NCI-H2107 treated with DMSO at 0.1 percent for 48 hours (cell line): ENCODE measurements around the gene SUSD2.

Experiments
- DNase-seq: peaks from one replicate; lab custom pipeline; 2025; ENCODE audit not compliant: unreplicated experiment; lab: John Stamatoyannopoulos, UW

SUSD2 gene

GRCh38 chr22:24148266-24149197 lies 32.8 kb upstream of the SUSD2 start:
- DNase-seq: no peak

- no peak for DNase-seq
Observed at GRCh38 chr22:24149198-24149590, 32.1 kb upstream of the SUSD2 start.

DNA sequence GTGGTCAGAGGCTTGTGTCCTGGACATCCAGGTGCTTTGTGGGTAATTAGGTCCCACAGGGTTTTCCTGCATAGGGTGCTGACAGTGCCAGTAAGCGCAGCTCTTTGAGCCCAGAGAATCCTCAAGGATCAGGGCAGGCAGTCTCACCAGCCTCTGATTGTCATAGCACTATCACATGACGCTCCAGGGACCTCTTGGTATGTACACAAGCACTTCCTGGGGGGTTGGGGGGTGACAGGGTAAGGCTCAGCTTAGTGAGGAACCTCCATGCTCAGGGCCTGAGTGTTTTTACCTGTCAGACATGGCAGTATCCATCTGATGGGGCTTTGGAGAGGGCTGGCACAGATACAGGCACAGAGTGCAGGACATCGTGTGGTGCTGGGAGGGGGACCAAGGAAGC lies 27.9 kb upstream of the SUSD2 start:
- DNase-seq: no peak

DNA sequence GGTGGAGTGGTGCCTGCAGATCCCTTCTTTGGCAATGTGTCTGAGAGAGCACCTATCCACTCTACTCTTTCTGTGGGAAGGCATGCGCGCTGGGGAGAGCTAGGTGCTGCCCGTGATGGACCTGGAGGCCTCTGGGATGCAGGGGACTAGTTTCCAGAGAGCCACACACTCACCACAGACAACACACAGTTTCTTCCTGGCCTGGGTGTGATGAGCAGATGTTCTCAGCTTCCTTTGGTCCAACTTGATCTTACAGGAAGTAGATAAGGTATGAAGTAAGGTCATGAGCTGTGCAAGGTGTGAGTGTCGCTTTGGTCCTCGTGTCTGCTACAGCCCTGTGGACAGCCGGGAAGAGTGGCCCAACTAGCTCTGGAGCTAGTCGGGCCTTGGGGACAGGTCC lies 27.3 kb upstream of the SUSD2 start:
- DNase-seq: no peak

DNA sequence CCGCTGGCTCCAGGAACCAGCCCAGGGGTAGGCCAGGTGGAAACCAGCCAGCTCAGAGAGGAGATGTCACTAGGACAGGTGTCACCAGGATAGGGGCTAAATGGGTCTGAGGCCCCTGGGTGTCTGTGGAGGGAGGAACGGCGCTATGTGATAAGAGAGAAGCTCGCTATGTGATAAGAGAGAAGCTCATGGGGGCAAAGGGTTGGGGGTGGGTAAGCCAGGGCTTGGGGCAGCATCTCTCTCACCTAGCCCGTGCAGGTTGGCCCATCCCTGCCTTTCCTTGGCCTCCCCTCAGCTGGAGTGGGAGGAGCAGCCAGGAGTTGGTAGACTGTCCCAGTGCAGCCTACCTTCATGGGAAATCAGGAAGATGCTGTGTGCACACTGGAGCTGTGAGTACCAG lies 26.5 kb upstream of the SUSD2 start:
- no peak for DNase-seq

DNA sequence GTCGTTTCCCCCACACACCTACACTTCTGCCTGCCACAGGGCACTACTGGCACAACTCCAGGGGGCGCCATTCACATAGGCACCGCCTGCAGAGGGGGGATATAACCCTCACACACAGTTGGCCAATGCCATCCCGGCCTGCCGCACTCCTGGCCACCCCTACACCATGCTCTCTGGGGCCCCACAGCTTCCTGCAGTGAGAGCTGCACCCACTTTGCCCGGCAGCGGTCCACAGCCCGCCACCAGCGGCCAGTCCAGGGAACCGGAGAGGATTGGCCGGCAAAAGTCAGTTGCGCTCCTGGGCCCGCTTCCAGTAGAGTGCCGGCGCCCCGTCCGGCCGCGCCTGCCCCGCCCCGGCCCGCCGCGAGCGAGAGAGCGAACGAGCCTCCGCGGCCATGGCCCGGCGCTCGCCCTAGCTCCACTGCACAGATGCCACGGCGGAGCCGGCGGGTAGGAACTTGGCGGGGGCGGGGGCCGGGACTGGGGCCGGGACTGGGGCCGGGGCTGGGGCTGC lies 25.6 kb upstream of the SUSD2 start:
- DNase-seq: no peak

DNA sequence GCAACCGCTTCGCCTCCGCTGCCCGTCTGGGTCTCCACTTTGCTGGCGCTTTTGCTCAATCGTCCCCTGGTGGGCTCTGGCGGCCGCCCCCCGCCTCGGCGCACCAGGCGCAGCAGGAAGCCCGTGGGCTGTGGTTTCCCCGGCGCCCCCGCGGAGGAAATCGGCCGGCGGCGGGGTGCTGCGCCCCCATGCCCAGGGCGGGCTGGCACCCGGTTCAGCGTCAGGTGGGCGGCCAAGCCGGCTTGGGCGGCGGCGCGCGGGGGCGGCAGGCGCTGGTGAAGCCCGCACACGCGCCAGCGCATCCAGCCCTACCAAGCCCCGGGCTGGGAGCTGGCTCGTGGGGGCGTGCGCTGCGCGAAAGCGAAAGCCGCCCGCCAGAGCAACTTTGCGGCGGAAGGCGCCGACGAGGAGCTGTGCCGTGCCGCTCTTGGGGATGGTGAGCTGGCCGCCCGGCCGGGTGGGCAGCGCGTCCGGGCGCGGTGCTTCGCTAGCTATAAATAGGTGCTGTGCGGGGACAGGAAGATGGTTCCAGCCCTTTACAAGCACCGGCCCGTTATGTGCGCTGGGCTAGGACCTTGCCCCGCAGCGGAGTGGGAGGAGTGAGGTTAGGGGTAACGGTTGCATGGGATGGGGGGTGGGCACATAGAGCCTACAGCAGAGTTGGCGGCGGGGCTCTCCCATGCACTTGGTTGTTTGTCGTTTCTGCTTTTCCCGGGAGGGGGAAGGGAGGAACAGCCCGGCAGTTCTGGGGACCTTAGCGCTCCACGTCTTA lies 25.0 kb upstream of the SUSD2 start:
- DNase-seq: no peak

DNA sequence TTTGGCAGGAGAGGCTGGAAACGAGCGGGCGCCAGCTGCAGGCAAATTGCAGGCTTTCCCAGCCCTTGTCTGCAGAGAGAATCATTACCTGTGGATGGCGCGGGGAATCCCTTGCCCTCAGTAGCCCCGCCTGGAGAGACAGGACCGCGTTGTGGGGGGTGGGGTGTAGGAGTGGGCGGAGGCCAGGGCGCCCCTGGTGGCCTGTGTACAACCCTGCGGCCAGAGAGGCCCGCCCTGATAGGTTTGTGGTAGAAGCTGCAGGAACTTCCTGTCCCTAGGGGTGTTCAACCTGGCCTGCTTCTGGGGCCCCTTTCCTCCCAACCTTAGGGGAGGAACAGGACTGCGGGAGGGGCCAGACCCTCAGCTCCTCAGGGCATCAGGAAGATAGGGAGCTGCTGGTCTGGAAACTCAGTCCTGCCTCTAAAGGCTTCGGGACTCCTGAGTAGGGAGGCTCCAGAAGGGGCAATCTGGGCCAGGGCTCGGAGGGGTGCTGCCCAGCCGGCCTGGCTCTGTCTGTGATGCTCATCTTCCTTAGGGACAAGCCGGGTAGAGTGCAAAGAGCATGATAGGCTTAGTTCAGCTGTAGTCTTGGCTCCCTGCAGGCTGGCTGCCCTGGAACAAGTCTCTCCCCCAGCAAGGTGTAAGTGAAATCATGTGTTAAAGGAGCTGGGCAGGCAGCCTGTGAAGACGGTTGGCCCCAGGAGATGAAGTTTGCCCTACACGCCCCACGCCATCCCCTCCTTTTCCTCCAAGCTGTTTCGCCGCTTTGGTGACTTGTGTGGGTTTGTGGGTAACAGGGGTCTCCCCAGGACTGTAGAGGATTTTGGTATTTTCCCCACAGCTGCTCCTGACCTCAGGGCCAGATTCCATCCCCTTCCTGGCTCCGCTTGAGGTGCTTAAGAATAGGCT lies 24.1 kb upstream of the SUSD2 start:
- DNase-seq: peak; percentile 45

DNA sequence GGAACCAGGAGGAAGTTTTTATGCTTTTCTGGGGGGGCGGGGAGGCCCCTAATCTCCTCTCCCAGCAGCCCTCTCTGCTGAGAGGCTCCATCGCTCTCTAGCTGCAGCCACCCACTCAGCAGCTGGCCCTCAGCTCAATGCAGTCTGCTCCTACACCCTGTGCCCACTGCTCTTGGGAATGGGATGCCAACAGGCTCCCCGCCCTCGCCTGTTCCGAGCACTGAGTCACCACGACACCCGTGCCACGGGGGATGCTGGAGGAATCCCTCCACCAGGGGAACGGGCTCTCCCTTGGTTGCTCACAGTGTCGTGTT lies 23.5 kb upstream of the SUSD2 start:
- no peak for DNase-seq

DNA sequence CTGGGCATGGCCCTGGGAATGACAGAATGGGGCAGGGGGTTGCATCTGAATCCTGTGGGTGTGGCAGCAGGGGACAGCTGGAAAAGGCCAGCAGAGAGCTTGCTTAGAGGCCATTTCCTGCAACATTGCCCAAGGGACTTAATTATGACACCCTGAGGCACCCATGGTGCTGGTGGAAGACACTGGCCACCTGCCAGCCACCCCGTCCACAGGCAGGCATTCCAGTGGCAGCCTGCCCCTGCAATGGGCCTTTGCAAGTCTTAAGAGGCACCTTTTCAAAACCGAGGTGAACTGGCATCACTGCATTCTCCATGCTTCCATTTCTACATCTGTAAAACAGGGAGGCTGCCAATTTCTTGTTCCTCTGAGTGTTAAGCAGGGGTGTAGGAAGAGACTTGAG lies 21.6 kb upstream of the SUSD2 start:
- DNase-seq: no peak

GRCh38 chr22:24160546-24160945 lies 20.7 kb upstream of the SUSD2 start:
- no peak for DNase-seq

DNA sequence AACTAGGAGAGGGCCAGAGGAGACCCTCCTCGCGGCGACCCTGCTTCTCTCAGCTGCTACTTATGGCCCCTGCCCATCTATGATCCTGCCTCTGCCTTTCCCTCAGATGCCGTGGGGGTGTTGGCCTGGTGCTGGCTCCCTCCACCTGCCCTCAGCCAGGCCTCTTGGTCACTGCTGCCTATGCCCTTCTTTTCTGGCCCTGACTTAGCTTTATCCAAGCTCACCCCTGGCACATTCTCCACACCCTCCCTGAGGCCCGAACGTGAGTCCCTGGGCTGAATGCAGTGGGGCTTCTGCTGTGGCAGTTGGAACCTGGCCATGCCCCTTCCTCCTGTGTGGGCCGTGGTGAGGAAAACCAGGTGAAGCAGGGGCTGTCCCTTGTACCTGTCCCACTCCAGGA lies 19.8 kb upstream of the SUSD2 start:
- DNase-seq: no peak

GRCh38 chr22:24161909-24162308 lies 19.4 kb upstream of the SUSD2 start:
- no peak for DNase-seq

GRCh38 chr22:24162436-24162835 lies 18.9 kb upstream of the SUSD2 start:
- no peak for DNase-seq

DNA sequence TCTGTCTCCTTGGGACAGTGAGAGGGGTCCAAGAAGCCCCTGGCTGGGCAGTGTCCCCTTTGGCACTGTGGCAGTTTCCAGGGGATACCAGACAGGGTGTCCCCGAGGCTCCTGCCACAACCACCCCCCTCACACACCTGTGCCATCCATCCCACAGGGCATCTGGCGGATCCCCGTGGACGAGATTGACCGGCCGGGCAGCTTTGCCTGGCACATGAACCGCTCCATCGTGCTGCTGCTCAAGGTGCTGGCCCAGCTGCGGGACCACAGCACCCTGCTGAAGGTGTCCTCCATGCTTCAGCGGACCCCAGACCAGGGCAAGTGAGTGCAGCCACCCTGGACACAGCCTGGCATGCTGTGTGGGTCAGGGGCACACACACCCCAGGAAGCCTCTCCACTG lies 17.0 kb upstream of the SUSD2 start:
- no peak for DNase-seq

GRCh38 chr22:24164940-24165339 lies 16.3 kb upstream of the SUSD2 start:
- DNase-seq: no peak

- DNase-seq: no peak
Observed at GRCh38 chr22:24165673-24166072, 15.6 kb upstream of the SUSD2 start.

- DNase-seq: no peak
Observed at GRCh38 chr22:24166811-24167210, 14.5 kb upstream of the SUSD2 start.

GRCh38 chr22:24169439-24170058 lies 11.7 kb upstream of the SUSD2 start:
- DNase-seq: no peak

GRCh38 chr22:24170188-24170587 lies 11.1 kb upstream of the SUSD2 start:
- DNase-seq: no peak

DNA sequence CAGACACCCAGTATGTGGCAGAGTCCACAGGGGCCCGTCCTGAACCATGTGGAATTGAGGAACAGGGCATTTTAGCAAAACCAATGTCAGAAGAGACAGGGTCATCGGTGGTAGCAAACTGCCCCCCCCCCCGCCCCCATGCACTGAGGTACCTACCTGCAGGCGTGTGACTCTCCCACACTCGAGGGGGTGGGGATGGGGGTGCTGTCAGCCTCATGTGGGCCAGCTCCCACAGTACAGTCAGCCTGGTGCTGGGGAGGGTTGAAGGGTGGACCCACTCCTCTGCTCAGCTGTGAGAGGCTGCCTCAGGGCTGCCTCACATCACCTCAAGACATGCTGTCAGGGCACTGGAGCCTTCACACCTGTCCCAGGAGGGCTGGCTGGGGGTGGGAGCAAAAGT lies 10.7 kb upstream of the SUSD2 start:
- DNase-seq: no peak
